Measurements from ENCODE around the gene CALY. TPM values are rescaled to one million over a fixed set of nuclear protein-coding genes. Genes with fewer than 3 reads are reported as not detected.
"Not testable (repeated sequence)": the region's sequence is repeated elsewhere in the genome, so short reads cannot be mapped to it uniquely, and the experiment has no call there.

Gene CALY
- total RNA-seq, 4 donors from 2014 or later = 1.6 to 3.6 (median 2.3) TPM

- Histone ChIP-seq H3K27me3 (no peaks in the 10 kb centered on the region), H3K36me3 (peaks cover 0 to 11% (median 5%) of the 10 kb centered on the region in 4 donors), H3K9me3 (no peaks in the 10 kb centered on the region), H3K4me3 (peak overlapping the region in 2 of 4 donors; percentile 82 to 92), H3K4me1 (peaks cover 21 to 49% (median 40%) of the 10 kb centered on the region in 4 donors), H3K27ac (replicated peaks in 1 of 4) (peak overlapping the region in 2 of 4 donors; percentile 80 to 81)
- TF ChIP-seq CTCF (IDR thresholded peaks at IDR 0.05) (no peak), EP300 (IDR thresholded peaks at IDR 0.05) (no peak), POLR2AphosphoS5 (IDR thresholded peaks at IDR 0.05) (no peak), POLR2A (IDR thresholded peaks at IDR 0.05; ENCODE audit: low read depth) (no peak)
- intact Hi-C loops (cut with DNase I) = loop anchor here (5.0 kb wide), 1 partner anchor 65 kb away; no protein-coding TSS in a partner anchor
- DNase-seq (ENCODE audit: extremely low spot score) = no peak
- 92% methylated on average over 8 of the region's 30 CpGs for WGBS
Measured at GRCh38 chr10:133377025-133377817, 40.5 kb upstream of the CALY start.

GRCh38 chr10:133376183-133376582 is 39.5 kb upstream of the CALY start:
- H3K4me1 ChIP-seq = peaks cover 23 to 57% (median 44%) of the 10 kb centered on the region in 4 donors
- not testable (repeated sequence) for H3K27ac ChIP-seq (replicated peaks in 1 of 4); H3K9me3 ChIP-seq; H3K4me3 ChIP-seq; DNase-seq (ENCODE audit: extremely low spot score); H3K36me3 ChIP-seq; H3K27me3 ChIP-seq
- intact Hi-C loops (cut with DNase I) = loop anchor here (5.0 kb wide), 1 partner anchor 64 kb away; no protein-coding TSS in a partner anchor
- WGBS = 96% methylated on average over 5 of the region's 5 CpGs

GRCh38 chr10:133375357-133376115 is 38.8 kb upstream of the CALY start:
- intact Hi-C loops (cut with DNase I) = loop anchor here (5.0 kb wide), 1 partner anchor 63 kb away; no protein-coding TSS in a partner anchor
- Histone ChIP-seq H3K4me3 (no peak overlapping the region), H3K9me3 (no peaks in the 10 kb centered on the region), H3K27me3 (no peaks in the 10 kb centered on the region), H3K4me1 (peaks cover 23 to 51% (median 42%) of the 10 kb centered on the region in 4 donors), H3K36me3 (peaks cover 1 to 9% (median 5%) of the 10 kb centered on the region in 4 donors), H3K27ac (replicated peaks in 1 of 4) (no peak overlapping the region)
- 82% methylated on average over 12 of the region's 12 CpGs for WGBS
- TF ChIP-seq EP300 (IDR thresholded peaks at IDR 0.05) (no peak), CTCF (IDR thresholded peaks at IDR 0.05) (no peak), POLR2A (IDR thresholded peaks at IDR 0.05; ENCODE audit: low read depth) (no peak), POLR2AphosphoS5 (IDR thresholded peaks at IDR 0.05) (no peak)
- no peak for DNase-seq (ENCODE audit: extremely low spot score)

- Histone ChIP-seq H3K27me3 (no peaks in the 10 kb centered on the region), H3K9me3 (no peaks in the 10 kb centered on the region), H3K4me1 (peaks cover 16 to 37% (median 30%) of the 10 kb centered on the region in 4 donors), H3K4me3 (peak within 1 kb of the TSS; percentile 76 to 97 (median 80)), H3K36me3 (peaks cover 20 to 30% (median 26%) of the 10 kb centered on the region in 4 donors), H3K27ac (replicated peaks in 1 of 4) (peak within 1 kb of the TSS; percentile 86 to 95 (median 91))
- peak; percentile 97 for DNase-seq (ENCODE audit: extremely low spot score)
- 3% methylated on average over 23 of the region's 89 CpGs for WGBS
- intact Hi-C loops (cut with DNase I) = loop anchor here (5.0 kb wide), 1 partner anchor 46 kb away; no protein-coding TSS in a partner anchor
- TF ChIP-seq CTCF (IDR thresholded peaks at IDR 0.05) (no peak), EP300 (IDR thresholded peaks at IDR 0.05) (no peak), POLR2AphosphoS5 (IDR thresholded peaks at IDR 0.05) (peak; percentile 61 to 70), POLR2A (IDR thresholded peaks at IDR 0.05; ENCODE audit: low read depth) (peak; percentile 26)
Measured at GRCh38 chr10:133373174-133374090, 36.7 kb upstream of the CALY start, which contains the start of gene ECHS1. Gene ECHS1, minus strand, starts transcription at chr10:133373354. Its CDS starts 21 bp downstream, at chr10:133373333.

Measured in esophagus muscularis mucosa (tissue), 4 donors.